ENCODE data around the gene PCNP.

GRCh38 chr3:101588616-101589015 lies 14.6 kb downstream of the PCNP start:
- TF ChIP-seq POLR2AphosphoS5 (IDR thresholded peaks at IDR 0.05; ENCODE audit: low read depth, low read length) = no peak
- no peak for TF ChIP-seq REST (IDR thresholded peaks at IDR 0.05; ENCODE audit: insufficient read depth in 1 of 2, low read depth in 2 of 2, low read length in 2 of 2)
